MCF 10A (cell line): ENCODE measurements around the gene PTCD3. TPM values are rescaled to one million over a fixed set of nuclear protein-coding genes. Genes with fewer than 3 reads are reported as not detected.
A peak's percentile ranks its signal among the peaks of the same experiment; 100 is the strongest.

Experiments used
- BruUV-seq: library from RNA; stranded (reverse); fragments of 400-500 nt; replicated peaks from 2 replicates; lab custom pipeline; 2021; lab: Mats Ljungman, UMichigan
- CTCF ChIA-PET: fragments of 300-600 bp; sonication (Branson Sonifier 250); formaldehyde crosslinking; extraction: SDS; loops from one replicate; lab custom pipeline; 2021; ENCODE audit warnings: antibody characterized with exemption, inconsistent platforms; lab: Yijun Ruan, JAX
- POLR2A ChIA-PET: fragments of 300-600, 350-650 bp; sonication (Branson Sonifier 250); formaldehyde crosslinking; extraction: SDS; loops from one replicate; lab custom pipeline; 2020; ENCODE audit warnings: antibody characterized with exemption, inconsistent platforms; lab: Yijun Ruan, JAX
- DNase-seq: peaks from one replicate; pipeline ENCODE4 v3.0.0-alpha.2; 2018; ENCODE audit not compliant: unreplicated experiment
- H3K27ac Mint-ChIP-seq: one replicate; pipeline ENCODE4 v1.8.0; 2022; ENCODE audit warnings: mild to moderate bottlenecking, low read depth, mixed read lengths; ENCODE audit not compliant: unreplicated experiment
- H3K27me3 Mint-ChIP-seq: one replicate; pipeline ENCODE4 v1.8.0; 2022; ENCODE audit warnings: mixed read lengths; ENCODE audit not compliant: insufficient read depth, unreplicated experiment
- H3K36me3 Mint-ChIP-seq: one replicate; pipeline ENCODE4 v1.8.0; 2022; ENCODE audit warnings: mild to moderate bottlenecking, moderate library complexity, mixed read lengths; ENCODE audit not compliant: insufficient read depth, unreplicated experiment
- H3K4me1 Mint-ChIP-seq: one replicate; pipeline ENCODE4 v1.8.0; 2022; ENCODE audit warnings: mixed read lengths; ENCODE audit not compliant: insufficient read depth, unreplicated experiment
- H3K4me3 Mint-ChIP-seq: one replicate; pipeline ENCODE4 v1.8.0; 2022; ENCODE audit warnings: mild to moderate bottlenecking, moderate library complexity, mixed read lengths; ENCODE audit not compliant: unreplicated experiment
- H3K9me3 Mint-ChIP-seq: one replicate; pipeline ENCODE4 v1.8.0; 2022; ENCODE audit warnings: mixed read lengths; ENCODE audit not compliant: unreplicated experiment
- CTCF ChIP-seq: fragments of 200-600 bp; IDR thresholded peaks from one replicate; pipeline ENCODE4 v1.8.0; 2022; ENCODE audit warnings: antibody characterized with exemption, mild to moderate bottlenecking; ENCODE audit not compliant: unreplicated experiment
- intact Hi-C: fragments of 100-400 bp; cut with micrococcal nuclease; formaldehyde crosslinking; loops from 2 replicates; pipeline ENCODE4 v1.14.1; 2022
- total RNA-seq: library from RNA; stranded (reverse); gene quantifications from 2 replicates; pipeline ENCODE4 v1.2.3, GENCODE V29; 2022

PTCD3 gene
- total RNA-seq, 1 experiment from 2014 or later = 95.3 TPM

GRCh38 chr2:86087936-86088850 lies 17.8 kb upstream of the PTCD3 start:
- intact Hi-C loops = no loop called here

GRCh38 chr2:86094229-86094628 lies 11.8 kb upstream of the PTCD3 start:
- Mint-ChIP-seq H3K4me1 (peaks cover 7% of the 10 kb centered on the region), H3K27me3 (no peaks in the 10 kb centered on the region), H3K4me3 (no peak overlapping the region), H3K27ac (no peak overlapping the region), H3K36me3 (peaks cover 83% of the 10 kb centered on the region), H3K9me3 (no peaks in the 10 kb centered on the region)
- no peak for DNase-seq
- CTCF ChIA-PET = no interaction called here
- no TSS peak for BruUV-seq
- POLR2A ChIA-PET = no interaction called here
- TF ChIP-seq CTCF = no peak
- intact Hi-C loops = no loop called here

More at GRCh38 chr2:86087936-86088850, 17.8 kb upstream of the PTCD3 start:
- H3K4me1 Mint-ChIP-seq = no peaks in the 10 kb centered on the region
- no peaks in the 10 kb centered on the region for H3K9me3 Mint-ChIP-seq
- H3K4me3 Mint-ChIP-seq = no peak overlapping the region
- DNase-seq = no peak
- H3K36me3 Mint-ChIP-seq = peaks cover 90% of the 10 kb centered on the region
- POLR2A ChIA-PET = interaction anchor here (0.7 kb wide), 1 partner anchor 16 kb away, joined by 3 read pairs; no protein-coding TSS in a partner anchor
- no peaks in the 10 kb centered on the region for H3K27me3 Mint-ChIP-seq
- CTCF ChIA-PET = interaction anchor here (1.0 to 2.2 kb wide), 6 partner anchors 9 to 274 kb away, joined by 3 to 16 read pairs (median 4); no protein-coding TSS in a partner anchor
- H3K27ac Mint-ChIP-seq = no peak overlapping the region
- no TSS peak for BruUV-seq
- peak; percentile 24 for TF ChIP-seq CTCF

- CTCF ChIA-PET = interaction anchor here (0.6 to 0.7 kb wide), 2 partner anchors 17 to 133 kb away, joined by 3 to 4 read pairs; no protein-coding TSS in a partner anchor
- Mint-ChIP-seq H3K36me3 (peaks cover 77% of the 10 kb centered on the region), H3K9me3 (no peaks in the 10 kb centered on the region), H3K27me3 (no peaks in the 10 kb centered on the region), H3K4me1 (peaks cover 12% of the 10 kb centered on the region), H3K4me3 (no peak overlapping the region), H3K27ac (no peak overlapping the region)
- intact Hi-C loops = no loop called here
- no TSS peak for BruUV-seq
- no peak for TF ChIP-seq CTCF
- DNase-seq = no peak
- POLR2A ChIA-PET = interaction anchor here (0.7 to 1.3 kb wide), 2 partner anchors 19 to 45 kb away, joined by 3 to 4 read pairs; no protein-coding TSS in a partner anchor
These were observed 8.7 kb upstream of the PTCD3 start for GRCh38 chr2:86097114-86097896.
